ENCODE data around the gene ANKRD13C.

ANKRD13C gene

DNA sequence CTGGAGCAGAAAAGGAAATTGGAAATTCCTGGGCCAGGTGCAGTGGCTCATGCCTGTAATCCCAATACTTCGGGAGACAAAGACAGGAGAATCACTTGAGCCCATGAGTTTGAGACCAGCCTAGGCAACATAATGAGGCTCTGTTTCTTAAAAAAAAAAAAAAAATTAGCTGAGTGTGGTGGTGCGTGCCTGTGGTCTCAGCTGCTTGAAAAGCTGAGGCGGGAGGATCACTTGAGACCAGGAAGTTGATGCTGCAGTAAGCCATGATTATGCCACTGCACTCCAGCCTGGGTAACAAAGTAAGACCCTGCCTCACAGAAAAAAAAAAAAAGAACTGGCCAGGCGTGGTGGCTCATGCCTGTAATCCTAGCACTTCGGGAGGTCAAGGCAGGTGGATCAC, 76.6 kb downstream of the ANKRD13C start:
- H3K9me3 ChIP-seq (ENCODE audit: control insufficient read depth, low read length) = no peaks in the 10 kb centered on the region
- H3K27me3 ChIP-seq (ENCODE audit: control insufficient read depth, insufficient read depth, low read length) = no peaks in the 10 kb centered on the region
- no peak overlapping the region for H3K4me3 ChIP-seq (ENCODE audit: low read depth, low read length)
- no peak overlapping the region for H3K9ac ChIP-seq
- no peak overlapping the region for H3K27ac ChIP-seq
- TF ChIP-seq, protein P1, sequence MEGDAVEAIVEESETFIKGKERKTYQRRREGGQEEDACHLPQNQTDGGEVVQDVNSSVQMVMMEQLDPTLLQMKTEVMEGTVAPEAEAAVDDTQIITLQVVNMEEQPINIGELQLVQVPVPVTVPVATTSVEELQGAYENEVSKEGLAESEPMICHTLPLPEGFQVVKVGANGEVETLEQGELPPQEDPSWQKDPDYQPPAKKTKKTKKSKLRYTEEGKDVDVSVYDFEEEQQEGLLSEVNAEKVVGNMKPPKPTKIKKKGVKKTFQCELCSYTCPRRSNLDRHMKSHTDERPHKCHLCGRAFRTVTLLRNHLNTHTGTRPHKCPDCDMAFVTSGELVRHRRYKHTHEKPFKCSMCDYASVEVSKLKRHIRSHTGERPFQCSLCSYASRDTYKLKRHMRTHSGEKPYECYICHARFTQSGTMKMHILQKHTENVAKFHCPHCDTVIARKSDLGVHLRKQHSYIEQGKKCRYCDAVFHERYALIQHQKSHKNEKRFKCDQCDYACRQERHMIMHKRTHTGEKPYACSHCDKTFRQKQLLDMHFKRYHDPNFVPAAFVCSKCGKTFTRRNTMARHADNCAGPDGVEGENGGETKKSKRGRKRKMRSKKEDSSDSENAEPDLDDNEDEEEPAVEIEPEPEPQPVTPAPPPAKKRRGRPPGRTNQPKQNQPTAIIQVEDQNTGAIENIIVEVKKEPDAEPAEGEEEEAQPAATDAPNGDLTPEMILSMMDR (IDR thresholded peaks at IDR 0.05) = no peak
- H3K36me3 ChIP-seq (ENCODE audit: control insufficient read depth, insufficient read depth, low read length) = no peaks in the 10 kb centered on the region
- H3K4me2 ChIP-seq (ENCODE audit: low read length) = no peak overlapping the region
- no peaks in the 10 kb centered on the region for H3K79me2 ChIP-seq
- H3K4me1 ChIP-seq = no peaks in the 10 kb centered on the region
- no peak overlapping the region for H2AFZ ChIP-seq

- Histone ChIP-seq H3K4me1 (no peaks in the 10 kb centered on the region), H3K36me3 (ENCODE audit: control insufficient read depth, insufficient read depth, low read length) (no peaks in the 10 kb centered on the region), H3K79me2 (no peaks in the 10 kb centered on the region), H3K9me3 (ENCODE audit: control insufficient read depth, low read length) (no peaks in the 10 kb centered on the region), H3K9ac (no peak overlapping the region), H3K4me3 (ENCODE audit: low read depth, low read length) (no peak overlapping the region), H3K4me2 (ENCODE audit: low read length) (no peak overlapping the region), H2AFZ (no peak overlapping the region), H3K27ac (no peak overlapping the region), H3K27me3 (ENCODE audit: control insufficient read depth, insufficient read depth, low read length) (no peaks in the 10 kb centered on the region)
- TF ChIP-seq, protein P1 (IDR thresholded peaks at IDR 0.05) = no peak
These were observed 88.6 kb downstream of the ANKRD13C start for GRCh38 chr1:70265946-70266345.

GRCh38 chr1:70264839-70265238, 89.7 kb downstream of the ANKRD13C start:
- Histone ChIP-seq H3K4me1 (no peaks in the 10 kb centered on the region), H3K27me3 (ENCODE audit: control insufficient read depth, insufficient read depth, low read length) (no peaks in the 10 kb centered on the region), H2AFZ (no peak overlapping the region), H3K36me3 (ENCODE audit: control insufficient read depth, insufficient read depth, low read length) (no peaks in the 10 kb centered on the region), H3K9me3 (ENCODE audit: control insufficient read depth, low read length) (no peaks in the 10 kb centered on the region), H3K9ac (no peak overlapping the region), H3K79me2 (no peaks in the 10 kb centered on the region), H3K27ac (no peak overlapping the region), H3K4me3 (ENCODE audit: low read depth, low read length) (no peak overlapping the region), H3K4me2 (ENCODE audit: low read length) (no peak overlapping the region)
- TF ChIP-seq, protein P1 (IDR thresholded peaks at IDR 0.05) = no peak

DNA sequence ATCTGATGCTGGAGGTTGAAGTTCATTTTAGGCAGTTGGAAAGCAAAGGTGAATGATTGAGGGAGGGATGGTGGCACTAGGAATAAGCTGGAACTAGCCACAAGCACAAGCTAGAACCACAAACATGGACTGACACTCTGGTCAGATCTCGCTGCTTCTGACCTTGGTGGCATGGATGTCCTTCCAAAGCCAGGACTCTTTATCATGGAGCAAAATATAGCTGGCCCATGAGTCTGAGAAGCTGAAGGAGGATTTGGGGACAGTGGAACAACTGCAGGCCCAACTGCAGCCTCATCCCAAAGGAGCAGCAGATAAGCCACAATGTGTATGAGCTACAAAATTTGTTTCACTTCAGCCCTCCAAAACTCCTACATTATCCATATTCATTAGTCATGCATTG, 97.9 kb downstream of the ANKRD13C start:
- no peak overlapping the region for H3K27ac ChIP-seq
- H3K9me3 ChIP-seq (ENCODE audit: control insufficient read depth, low read length) = no peaks in the 10 kb centered on the region

GRCh38 chr1:70248729-70249128, 105.8 kb downstream of the ANKRD13C start:
- H3K27ac ChIP-seq = no peak overlapping the region
- H3K36me3 ChIP-seq (ENCODE audit: control insufficient read depth, insufficient read depth, low read length) = no peaks in the 10 kb centered on the region
- H3K4me2 ChIP-seq (ENCODE audit: low read length) = no peak overlapping the region
- no peaks in the 10 kb centered on the region for H3K79me2 ChIP-seq
- TF ChIP-seq, protein P1 (IDR thresholded peaks at IDR 0.05) = no peak
- no peak overlapping the region for H3K9ac ChIP-seq
- no peaks in the 10 kb centered on the region for H3K4me1 ChIP-seq
- H3K27me3 ChIP-seq (ENCODE audit: control insufficient read depth, insufficient read depth, low read length) = no peaks in the 10 kb centered on the region
- no peaks in the 10 kb centered on the region for H3K9me3 ChIP-seq (ENCODE audit: control insufficient read depth, low read length)
- H2AFZ ChIP-seq = no peak overlapping the region
- no peak overlapping the region for H3K4me3 ChIP-seq (ENCODE audit: low read depth, low read length)

More for the DNA sequence above, 97.9 kb downstream of the ANKRD13C start:
- H3K27me3 ChIP-seq (ENCODE audit: control insufficient read depth, insufficient read depth, low read length) = no peaks in the 10 kb centered on the region
- no peaks in the 10 kb centered on the region for H3K36me3 ChIP-seq (ENCODE audit: control insufficient read depth, insufficient read depth, low read length)
- no peak overlapping the region for H2AFZ ChIP-seq
- no peaks in the 10 kb centered on the region for H3K4me1 ChIP-seq
- TF ChIP-seq, protein P1 (IDR thresholded peaks at IDR 0.05) = no peak
- no peak overlapping the region for H3K4me3 ChIP-seq (ENCODE audit: low read depth, low read length)
- H3K79me2 ChIP-seq = no peaks in the 10 kb centered on the region
- no peak overlapping the region for H3K9ac ChIP-seq
- H3K4me2 ChIP-seq (ENCODE audit: low read length) = no peak overlapping the region
